GM12891 (cell line): ENCODE data around the gene TYRO3.

ENCODE experiments used
- PAX5 ChIP-seq: IDR thresholded peaks from 2 replicates; pipeline ENCODE4 v1.6.1; 2011; ENCODE audit warnings: low read length, moderate library complexity, mild to moderate bottlenecking; ENCODE audit not compliant: insufficient read depth, severe bottlenecking
- POLR2A ChIP-seq: IDR thresholded peaks from 2 replicates; pipeline ENCODE4 v1.6.1; 2011; ENCODE audit warnings: low read depth, low read length, control low read depth
- POLR2AphosphoS5 ChIP-seq: IDR thresholded peaks from 2 replicates; pipeline ENCODE4 v1.6.1; 2011; ENCODE audit warnings: low read depth, low read length, control low read depth
- POU2F2 ChIP-seq: IDR thresholded peaks from 2 replicates; pipeline ENCODE4 v1.6.1; 2011; ENCODE audit warnings: low read depth, mild to moderate bottlenecking, control low read depth, low read length, moderate library complexity
- SPI1 ChIP-seq: IDR thresholded peaks from 2 replicates; pipeline ENCODE4 v1.6.1; 2011; ENCODE audit warnings: low read depth, low read length, control low read depth
- TAF1 ChIP-seq: IDR thresholded peaks from 2 replicates; pipeline ENCODE4 v1.6.1; 2011; ENCODE audit warnings: low read depth, low read length, control low read depth

GRCh38 chr15:41565702-41566101 is 6.7 kb downstream of the TYRO3 start:
- TF ChIP-seq POLR2AphosphoS5 (no peak), SPI1 (no peak), TAF1 (no peak), POLR2A (no peak), PAX5 (no peak), POU2F2 (no peak)
